GM18517 (cell line): Measurements from ENCODE around the gene APP.
A peak's percentile ranks its signal among the peaks of the same experiment; 100 is the strongest.

Experiments
- ATAC-seq: cut with Tn5 transposase; IDR thresholded peaks from one replicate; pipeline ENCODE4 v1.9.1; 2021; ENCODE audit warnings: mild to moderate bottlenecking, moderate library complexity; ENCODE audit not compliant: unreplicated experiment

The APP gene

DNA sequence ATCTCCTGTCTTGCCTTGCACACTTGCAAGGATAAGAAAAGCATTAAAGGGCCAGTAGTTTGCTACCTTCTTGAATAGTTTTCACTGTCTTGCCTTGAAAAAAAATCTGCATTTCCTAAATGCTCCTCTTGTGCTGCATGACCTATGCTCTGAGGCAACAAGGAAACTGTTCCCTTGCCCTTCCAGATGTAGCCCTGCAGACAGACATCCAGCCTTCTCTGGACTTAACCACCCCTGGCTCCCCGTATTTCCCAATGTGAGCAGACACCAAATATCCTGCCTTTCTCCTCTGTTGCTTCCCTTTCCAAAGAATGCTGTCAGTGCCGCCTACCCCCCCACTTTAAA lies 258.2 kb downstream of the APP start:
- no peak for ATAC-seq

DNA sequence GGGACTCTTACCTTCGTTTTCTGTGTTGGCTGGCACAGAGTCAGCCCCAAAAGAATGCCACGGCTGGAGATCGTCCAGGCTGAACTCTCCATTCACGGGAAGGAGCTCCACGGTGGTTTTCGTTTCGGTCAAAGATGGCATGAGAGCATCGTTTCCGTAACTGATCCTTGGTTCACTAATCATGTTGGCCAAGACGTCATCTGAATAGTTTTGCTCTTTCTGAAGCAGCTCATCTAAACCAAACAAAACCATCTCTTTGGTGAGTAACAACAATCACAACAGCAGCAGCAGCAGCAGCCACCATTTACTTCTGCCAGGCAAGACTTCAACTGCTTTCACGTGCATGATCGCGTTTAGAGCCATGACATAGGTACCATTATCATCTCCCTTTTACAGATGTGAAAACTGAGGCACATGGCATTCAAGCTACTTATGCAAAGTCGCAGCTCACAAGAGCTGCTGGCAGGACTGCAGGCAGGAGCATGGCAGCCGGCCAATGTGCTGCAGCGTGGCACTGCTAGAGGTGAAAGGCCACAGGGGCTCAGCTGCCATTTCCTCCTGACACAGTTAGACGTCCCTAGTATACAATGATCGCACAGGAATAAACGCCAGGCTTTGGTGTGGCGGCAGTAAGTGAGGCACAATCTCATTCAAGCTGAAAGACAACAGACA lies 258.7 kb downstream of the APP start:
- ATAC-seq: no peak

DNA sequence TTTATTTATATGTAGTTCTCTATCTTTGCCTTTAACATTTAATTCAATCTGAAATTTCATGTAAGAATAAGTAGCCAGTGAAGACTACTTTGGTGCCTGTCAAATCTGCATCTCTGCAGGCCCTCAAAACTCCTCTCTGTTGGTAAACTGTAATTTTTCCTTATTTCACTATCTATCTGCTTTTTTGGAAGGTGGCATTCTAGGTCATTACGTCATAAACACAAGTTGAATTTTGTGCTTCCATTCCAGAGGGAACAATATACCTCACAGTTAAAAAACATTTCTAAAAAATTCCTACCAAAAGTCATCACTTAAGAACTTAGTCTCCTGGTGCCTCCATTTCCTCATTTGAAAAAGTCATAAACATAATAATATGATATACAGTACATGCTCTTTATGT lies 259.8 kb downstream of the APP start:
- no peak for ATAC-seq

DNA sequence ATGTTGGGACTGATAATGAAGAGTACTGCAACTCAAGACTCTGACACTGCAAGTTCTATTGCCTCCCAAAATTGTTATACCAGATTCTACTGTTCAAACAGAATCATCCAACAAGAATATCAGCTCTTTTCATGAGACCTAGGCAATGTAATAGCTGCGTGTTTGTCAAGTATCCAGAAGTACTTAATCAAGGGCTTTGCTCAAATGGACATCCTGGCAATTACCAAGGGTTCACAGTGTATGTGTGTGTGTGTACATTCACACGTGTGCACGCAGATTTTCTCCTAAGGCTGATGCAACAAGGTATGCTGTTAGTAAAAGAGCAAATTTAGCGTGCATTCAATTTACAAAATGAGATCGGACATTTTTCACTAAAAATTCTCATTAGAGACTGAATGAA lies 261.2 kb downstream of the APP start:
- no peak for ATAC-seq

DNA sequence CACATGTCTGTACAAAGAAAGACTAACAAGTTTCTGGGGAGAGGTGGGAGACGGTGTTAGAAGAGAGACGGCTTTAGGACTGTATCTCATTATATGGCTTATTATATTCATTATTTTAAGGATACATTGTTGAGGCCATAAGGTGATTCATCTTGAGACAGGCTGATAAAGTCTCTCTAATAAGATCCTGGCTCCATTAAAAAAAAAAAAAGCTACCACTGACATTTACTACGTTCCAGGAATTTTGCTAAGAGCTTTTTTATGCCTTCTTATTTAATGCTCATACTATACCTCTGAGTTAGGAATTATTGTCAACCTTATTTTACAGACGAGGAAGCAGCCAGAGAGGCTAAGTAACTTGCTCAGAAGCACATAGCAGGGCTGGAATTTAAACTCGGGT lies 262.1 kb downstream of the APP start:
- ATAC-seq: no peak

DNA sequence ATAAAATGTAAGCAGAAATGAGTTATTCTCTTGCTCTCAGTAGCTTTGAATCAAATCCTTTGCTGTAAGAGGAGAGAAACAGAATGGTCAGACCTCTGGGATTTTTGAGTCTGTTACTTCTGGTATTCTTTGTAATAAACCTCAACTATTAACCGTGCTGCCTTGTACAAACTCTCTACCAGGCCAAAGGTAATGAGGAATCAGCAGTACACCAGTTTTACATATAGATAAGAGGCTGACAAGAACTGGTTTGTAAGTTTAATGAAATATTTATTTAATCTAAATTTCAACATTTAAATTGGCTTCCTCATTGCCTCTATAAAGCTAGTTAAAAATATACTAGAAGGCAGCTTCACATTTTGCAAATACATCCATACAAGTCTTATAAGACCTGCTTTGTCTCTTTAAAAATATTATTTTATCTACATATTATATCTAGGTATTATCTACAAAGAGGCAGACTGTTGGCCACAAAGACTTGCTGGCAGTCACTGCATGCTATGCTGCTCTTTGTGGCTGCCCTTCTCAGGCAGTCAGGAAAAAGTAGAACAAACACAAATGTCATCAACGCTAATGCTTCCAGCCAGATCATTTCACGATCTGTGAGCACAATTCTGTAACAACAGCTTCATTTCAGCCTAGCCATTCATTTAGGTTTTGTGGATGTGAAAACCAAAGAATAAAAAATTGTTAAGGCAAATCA lies 262.8 kb downstream of the APP start:
- no peak for ATAC-seq

DNA sequence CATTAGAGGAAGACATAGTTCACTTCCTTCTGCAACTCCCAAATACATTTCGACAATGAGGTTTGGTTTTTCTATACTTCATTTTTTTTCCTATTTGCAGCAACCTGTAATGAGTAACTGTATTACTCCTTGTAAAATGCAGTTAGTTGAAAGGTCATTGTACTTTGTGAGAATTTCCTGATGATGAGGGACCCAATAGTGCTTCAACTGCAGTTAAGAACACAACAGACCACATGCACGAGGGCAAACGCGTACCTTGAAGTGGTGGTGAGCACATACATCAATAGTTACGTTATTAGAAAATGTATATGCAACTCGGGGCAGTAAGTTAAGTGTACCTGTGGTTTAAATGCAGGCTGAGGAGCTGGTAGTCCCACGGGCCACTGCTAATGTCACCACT lies 264.0 kb downstream of the APP start:
- no peak for ATAC-seq

DNA sequence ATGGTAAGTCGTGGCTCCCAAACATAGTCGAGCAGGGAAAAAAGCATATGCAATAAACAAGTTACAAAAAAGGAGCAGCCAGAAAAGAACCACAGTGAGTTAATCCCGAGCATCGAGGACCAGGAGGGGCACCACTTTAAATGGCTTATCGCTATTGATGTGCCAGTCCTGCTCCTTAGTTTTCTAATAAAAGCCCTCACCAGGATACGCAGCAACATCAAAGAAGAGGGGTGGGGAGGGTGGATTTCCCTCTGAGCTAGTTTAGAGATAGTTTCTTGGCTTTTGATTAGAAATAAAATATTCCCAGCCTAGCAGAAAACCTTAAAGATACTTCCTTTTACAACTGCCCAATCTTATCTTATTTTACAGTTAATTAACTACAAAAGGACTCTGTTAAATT lies 265.4 kb downstream of the APP start:
- ATAC-seq: no peak

DNA sequence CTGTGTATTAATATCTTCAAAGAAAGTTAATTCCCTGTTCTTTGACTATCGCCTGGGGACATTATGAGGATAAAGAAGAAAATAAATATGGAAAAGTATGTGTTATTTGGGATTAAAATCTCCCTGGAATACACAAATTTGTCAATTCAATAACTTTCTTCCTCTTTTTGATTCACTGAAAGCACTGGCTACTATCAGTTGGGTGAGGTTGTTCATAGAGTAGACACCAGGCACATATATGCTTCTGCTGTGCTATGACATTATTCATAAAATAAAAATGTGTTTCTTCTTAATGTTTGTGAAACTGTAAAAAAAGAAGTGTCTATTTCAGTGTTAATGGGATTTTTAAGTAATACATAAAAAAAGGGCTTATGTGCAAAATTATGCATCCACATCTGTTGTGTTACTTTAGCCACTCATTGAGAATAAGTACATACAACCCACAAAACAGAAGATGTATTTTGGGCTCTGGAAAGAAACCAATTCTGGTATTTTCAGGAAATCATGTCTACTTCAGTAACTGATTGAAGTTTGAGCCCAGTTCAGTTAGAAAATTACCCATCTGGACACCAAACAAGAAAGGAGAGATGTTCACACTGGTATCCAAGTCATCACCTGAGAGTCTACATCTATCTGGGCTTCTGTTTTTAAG lies 266.4 kb downstream of the APP start:
- no peak for ATAC-seq

DNA sequence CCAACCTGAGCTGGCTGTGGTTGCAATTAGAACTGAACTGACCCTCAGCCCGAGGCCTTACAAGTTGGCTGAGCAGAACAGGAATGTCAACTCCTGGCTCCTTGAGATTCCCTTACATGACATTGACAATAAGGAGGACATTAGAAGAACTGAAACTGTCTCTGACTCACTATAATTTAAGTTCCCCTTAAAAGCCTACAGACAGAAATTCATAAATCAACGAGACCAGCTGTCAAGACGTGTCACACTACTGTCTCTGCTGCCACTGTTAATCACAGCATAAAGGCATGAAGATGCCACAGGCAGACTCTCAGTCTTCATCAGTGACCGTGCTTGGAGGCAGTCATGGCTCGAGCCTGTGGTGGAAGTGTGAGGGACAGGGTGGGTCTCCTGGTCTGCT lies 267.0 kb downstream of the APP start:
- no peak for ATAC-seq

DNA sequence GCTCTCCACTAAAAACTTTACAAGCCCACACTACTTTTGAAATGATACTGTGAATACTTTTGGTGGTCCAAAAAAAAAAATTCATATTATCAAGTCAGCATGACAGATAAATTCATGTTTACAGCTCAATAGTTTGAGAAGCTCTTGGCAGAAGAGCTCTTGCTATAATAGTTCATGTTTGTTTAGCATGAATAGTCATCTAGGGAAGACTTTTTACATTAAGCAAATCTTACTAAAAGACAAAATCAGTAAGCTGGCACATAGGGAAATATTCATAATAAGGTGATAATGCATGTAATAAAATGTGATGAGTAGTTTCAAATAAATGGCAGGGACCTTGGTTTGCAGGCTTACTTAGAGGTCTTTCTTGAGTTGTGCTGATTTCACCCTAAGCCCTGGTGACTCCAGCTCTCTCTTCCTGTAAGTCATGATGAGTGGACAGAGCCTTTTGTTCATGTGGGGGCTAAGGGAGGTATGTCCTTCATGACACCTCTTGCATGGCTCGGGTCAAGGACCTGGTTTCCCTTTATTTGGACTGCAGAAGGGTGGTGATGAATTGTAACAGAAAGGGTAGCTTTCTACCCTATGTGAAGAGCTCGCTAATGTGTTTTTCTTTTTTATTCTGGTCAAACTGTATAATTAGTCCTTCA lies 269.1 kb downstream of the APP start:
- ATAC-seq: no peak

DNA sequence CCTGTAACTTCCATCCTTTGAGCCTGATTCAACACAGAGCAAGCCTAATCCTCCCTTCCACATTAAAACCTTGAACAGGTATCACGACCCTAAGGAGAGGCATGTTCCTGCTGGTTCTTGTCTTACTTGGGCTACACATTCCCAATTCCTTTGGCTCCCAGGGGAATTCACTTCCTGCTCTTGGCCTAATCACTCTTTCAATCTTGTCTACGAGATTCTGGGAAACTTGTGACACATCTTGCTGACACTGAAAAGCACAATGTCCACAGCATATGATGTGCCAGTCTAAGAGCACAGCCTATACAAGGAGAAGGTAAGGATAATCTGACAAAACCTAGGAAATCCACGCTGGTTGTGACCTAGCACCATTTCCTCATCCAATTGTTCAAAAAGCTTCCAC lies 271.9 kb downstream of the APP start:
- no peak for ATAC-seq

DNA sequence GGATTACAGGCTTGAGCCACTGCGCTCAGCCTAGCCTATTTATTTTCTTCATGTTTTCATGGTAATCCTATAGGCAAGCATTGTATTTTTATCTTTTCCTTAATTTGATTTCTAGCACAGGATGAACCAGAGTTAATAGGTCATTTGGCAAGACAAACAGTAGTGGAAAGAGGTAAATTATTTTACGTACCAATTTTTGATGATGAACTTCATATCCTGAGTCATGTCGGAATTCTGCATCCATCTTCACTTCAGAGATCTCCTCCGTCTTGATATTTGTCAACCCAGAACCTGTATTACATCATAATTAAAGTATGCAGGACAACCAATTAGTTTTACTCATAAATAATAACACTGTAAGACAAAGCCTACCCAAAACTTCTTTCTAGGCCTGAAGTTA lies 273.2 kb downstream of the APP start:
- ATAC-seq: no peak

DNA sequence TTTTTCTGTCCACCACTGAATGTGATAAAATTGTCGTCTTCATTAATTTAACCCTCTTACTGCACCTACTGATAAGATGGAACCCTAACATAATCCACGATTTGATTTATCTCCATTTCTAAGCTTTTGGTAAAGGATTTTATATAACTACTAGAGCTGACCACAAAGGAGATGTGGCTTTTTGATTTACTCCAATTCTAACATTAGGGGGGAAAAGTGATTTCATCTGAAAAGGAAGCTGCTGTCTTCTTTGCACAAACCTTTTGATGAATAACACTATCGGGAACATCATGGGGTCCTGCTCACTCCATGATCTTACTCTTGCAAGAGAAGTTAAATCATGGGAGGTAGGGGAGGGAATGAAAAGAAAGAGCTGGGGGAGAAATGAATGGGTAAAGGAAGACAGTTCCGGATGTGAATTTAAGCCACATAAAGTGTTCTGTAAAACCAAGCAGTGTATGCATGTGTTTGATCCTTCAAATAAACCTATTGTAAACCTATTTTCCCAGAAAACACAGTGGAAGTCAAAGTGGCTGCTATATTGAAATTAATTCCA lies 274.0 kb downstream of the APP start:
- no peak for ATAC-seq

DNA sequence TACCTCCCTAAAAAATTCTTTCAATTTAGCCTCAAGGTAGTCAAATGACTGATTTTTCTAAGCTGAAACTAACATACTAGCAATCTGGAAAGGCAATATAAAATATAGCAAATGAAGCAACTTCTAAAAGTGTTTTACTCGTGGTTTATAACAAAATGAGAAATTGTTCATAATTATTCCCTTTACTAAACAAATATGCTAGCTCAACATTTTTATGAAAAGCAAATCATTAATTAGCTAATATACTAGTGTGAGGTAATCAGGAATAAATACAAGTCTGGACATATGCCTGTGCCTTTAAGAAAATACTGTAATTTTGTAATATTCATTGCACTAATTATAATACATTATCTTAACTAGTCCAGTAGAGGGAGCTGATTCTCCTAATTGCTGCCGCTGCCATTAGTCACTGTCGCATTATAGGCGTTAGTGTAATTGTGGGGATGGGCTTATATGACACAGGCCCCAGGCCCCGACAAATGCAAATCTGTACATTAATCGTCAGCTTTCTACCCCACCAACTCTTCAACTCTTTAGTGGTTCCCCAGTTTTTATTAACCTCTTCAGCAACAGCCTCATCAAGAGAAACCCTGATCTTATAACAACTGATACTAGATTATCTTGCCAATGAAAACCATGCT lies 274.9 kb downstream of the APP start:
- peak; percentile 74 for ATAC-seq

DNA sequence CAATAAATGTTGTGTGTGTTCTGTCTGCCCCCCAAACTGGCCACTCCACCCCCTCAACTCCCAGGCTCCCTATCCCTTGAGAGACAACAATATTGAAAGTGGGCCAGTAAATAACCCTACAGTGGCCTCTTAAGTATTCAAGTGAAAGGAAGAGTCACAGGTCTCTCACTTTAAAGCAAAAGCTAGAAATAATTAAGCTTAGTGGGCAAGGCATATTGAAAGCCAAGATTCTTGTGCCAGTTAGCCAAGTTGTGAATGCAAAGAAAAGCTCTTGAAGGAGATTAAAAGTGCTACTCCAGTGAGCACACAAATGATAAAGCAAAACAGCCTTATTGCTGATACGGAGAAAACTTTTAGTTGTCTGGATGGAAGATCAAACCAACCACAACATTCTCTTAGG lies 277.4 kb downstream of the APP start:
- no peak for ATAC-seq

DNA sequence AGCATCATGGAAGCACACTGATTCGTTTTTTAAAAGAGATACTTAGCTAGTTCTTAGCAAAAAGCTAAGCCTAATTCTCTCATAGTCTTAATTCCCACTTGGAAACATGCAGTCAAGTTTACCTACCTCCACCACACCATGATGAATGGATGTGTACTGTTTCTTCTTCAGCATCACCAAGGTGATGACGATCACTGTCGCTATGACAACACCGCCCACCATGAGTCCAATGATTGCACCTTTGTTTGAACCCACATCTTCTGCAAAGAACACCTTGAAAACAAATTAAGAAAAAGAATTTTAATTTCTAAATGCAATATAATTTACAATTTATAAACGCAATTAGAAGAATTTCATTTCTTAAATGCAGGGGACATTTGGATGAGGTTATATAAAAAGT lies 279.0 kb downstream of the APP start:
- ATAC-seq: no peak

DNA sequence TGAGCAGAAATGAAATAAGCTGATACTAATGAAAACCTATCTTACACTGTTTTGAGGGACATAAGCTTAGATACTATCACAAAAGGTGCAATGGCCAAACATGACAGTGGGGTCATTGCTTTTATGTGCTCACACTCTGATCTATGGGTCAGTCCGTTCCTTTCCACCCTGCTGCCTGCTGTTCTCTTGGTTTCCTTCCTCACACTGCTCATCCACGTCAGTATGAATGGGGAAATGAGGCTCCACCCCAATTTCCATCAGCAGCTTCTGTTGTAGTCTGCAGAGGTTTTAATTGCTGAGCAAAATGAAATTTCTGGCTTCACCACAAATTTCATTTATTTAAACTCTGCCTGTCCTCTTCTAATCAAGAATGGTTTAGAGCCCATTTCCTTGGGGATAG lies 280.6 kb downstream of the APP start:
- no peak for ATAC-seq

DNA sequence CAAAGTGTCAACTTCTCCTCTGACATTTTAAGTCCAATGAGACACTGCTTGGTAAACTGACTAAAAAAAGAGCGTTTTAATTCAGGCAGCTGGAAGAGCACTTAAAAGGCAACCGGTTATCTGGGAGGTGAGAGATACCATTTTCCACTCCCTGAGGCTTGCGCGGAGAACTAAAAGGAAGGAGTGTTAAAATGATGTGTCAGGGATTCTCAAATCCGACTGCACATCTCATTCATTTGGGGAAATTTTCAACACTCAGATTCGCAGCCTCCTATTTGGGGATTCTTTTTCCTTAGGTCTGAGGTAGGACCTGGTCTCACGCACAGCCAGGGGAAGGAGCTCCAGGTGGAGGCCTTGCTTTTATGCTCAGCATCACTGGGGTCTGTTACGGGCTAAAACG lies 281.9 kb downstream of the APP start:
- ATAC-seq: no peak

DNA sequence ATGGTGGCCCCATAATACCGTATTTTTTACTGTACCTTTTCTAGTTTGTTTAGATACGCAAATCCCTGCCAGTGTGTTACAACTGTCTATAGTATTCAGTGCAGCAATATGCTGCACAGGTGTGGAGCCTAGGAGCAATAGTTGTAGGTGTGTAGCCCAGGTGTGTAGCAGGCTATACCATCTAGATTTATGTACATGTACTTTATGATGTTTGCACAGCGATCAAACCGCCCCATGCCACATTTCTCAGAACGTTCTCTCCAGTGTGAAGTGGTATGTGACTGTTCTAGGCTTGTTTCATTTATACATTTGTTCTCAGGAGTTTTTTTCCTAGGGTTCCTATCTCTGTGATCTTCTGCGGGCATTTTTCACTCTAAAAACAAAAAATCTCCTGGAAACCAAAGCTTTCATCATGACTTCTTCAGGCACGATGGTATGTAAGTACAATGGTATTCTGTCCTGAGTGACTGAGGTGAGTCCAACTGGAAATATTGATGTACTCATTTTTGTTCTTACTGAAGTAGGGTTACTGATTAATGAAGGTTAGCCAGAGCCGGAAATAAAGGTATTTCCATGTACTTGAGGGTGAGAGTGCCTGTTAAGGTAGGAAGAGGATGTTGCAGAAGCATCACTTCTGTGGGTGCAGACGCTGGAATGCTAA lies 282.8 kb downstream of the APP start:
- no peak for ATAC-seq

DNA sequence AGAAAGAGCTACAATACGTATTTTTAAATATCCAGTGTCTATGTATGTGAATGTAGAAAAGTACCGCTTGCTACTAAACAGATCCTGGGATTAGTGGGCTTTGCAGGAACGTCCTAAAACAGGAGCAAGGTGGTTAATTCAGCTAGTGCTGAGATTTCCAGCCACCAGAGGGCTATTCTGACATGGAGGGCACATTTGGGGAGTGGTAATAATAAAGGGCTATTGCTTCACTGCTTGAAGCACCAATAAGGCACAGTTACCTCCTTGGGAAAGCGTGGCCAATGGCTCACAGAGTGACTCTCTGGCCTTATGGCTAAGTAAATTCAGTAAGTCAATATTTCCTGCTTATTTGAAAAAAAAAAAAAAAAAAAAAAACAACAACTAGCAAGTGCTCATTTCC lies 283.4 kb downstream of the APP start:
- no peak for ATAC-seq
